IPS-15b (cell line): ENCODE measurements around the gene BLOC1S4.

Source experiments
- H3K27me3 ChIP-seq: one replicate; pipeline ENCODE4 v1.6.1; 2013; ENCODE audit warnings: low read length; ENCODE audit not compliant: control insufficient read depth, insufficient read depth
- H3K36me3 ChIP-seq: one replicate; pipeline ENCODE4 v1.6.1; 2013; ENCODE audit warnings: low read length; ENCODE audit not compliant: control insufficient read depth, insufficient read depth
- H3K4me1 ChIP-seq: one replicate; pipeline ENCODE4 v1.6.1; 2013; ENCODE audit warnings: mild to moderate bottlenecking, low read length; ENCODE audit not compliant: control insufficient read depth, insufficient read depth
- H3K4me3 ChIP-seq: one replicate; pipeline ENCODE4 v1.5.1; 2013; ENCODE audit warnings: low read depth, low read length
- H3K9ac ChIP-seq: one replicate; pipeline ENCODE4 v1.6.1; 2013; ENCODE audit warnings: low read depth, mild to moderate bottlenecking, low read length
- H3K9me3 ChIP-seq: one replicate; pipeline ENCODE4 v1.6.1; 2013; ENCODE audit warnings: mild to moderate bottlenecking, low read length; ENCODE audit not compliant: control insufficient read depth, insufficient read depth

BLOC1S4 gene

DNA sequence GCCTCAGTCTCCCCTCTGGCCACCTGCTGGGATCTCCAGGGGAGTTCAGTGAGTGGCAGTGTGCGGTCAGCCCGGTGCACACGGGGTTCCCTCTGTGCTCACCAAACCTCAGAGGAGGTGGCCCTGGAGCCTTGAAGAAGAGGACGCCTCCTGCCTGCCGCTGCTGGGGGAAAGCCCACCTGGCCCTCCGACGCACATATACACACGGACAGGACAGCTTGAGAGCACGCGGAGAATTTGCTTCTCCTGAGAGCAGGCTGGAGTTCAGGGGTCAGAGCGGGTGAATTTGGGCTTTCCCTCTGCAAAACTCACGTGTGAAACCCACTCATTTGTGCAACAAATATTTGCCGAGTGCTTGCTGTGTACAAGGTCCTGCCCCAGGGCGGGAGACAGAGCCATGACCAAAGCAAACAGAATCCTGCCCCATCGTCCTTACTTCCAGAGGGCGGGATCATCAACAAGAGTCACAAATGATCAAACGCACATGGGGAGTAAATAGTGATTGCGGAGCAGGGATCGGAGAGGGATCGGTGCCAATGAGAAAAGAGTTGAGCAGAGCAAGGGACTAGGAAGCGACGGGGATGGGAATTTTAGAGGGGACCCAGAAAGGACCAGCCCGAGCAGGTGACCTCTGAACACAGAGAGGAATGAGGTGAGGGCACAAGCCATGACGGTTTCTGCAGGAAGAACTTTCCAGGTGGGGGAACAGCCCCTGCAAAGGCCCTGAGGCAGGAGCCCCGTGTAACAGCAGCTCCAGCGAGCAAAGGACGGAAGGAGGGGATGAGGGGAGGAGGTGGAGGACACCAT is 17.6 kb downstream of the BLOC1S4 start:
- no peaks in the 10 kb centered on the region for H3K9me3 ChIP-seq
- H3K36me3 ChIP-seq: no peaks in the 10 kb centered on the region
- H3K9ac ChIP-seq: no peak overlapping the region
- no peak overlapping the region for H3K4me3 ChIP-seq
- no peaks in the 10 kb centered on the region for H3K4me1 ChIP-seq
- H3K27me3 ChIP-seq: no peaks in the 10 kb centered on the region

DNA sequence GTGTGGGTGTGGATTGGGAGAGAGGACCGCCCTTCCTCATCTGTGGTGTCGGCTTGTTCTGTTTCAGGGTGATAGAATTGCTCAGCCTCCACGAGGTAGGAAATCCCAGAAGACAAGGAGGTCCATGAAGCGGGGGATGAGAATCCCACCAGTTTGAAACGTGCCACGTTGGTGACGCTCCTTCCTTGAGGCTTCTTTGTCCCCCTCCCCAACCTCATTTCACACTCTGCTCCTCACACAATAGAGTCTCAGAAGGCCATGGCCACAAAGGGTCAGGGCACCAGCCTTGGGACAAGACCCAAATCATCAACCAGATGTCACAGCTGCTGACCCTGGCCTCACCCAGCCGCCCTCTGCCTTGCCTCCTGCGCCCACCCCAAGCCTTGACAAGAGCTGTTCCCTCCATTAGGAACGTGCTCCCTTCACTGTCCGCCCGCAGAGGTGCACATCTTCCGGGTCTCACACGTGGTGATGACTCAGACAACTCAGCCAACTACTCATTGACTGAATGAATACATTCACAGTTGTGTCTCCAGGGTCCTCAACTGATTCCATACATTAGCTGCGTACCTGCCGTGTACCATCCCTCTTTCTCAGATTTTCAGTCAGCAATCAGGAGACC is 18.3 kb downstream of the BLOC1S4 start:
- H3K4me1 ChIP-seq: no peaks in the 10 kb centered on the region
- no peaks in the 10 kb centered on the region for H3K9me3 ChIP-seq
- H3K27me3 ChIP-seq: no peaks in the 10 kb centered on the region
- H3K36me3 ChIP-seq: no peaks in the 10 kb centered on the region
- no peak overlapping the region for H3K4me3 ChIP-seq
- no peak overlapping the region for H3K9ac ChIP-seq

DNA sequence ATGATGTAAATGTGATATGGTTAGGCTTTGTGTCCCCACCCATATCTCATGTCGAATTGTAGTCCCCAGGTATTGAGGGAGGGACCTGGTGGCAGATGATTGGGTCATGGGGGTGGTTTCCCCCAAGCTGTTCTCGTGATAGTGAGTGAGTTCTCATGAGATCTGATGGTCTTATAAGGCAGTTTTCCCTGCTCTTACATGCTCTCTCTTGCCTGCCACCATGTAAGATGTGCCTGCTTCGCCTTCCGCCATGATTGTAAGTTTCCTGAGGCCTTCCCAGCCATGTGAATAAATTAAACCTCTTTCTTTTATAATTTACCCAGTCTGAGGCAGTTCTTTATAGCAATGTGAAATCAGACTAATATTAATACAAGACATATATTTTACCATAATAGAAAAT is 23.9 kb downstream of the BLOC1S4 start:
- Histone ChIP-seq H3K4me3 (no peak overlapping the region), H3K36me3 (no peaks in the 10 kb centered on the region), H3K27me3 (no peaks in the 10 kb centered on the region), H3K9ac (no peak overlapping the region), H3K4me1 (no peaks in the 10 kb centered on the region), H3K9me3 (no peaks in the 10 kb centered on the region)

DNA sequence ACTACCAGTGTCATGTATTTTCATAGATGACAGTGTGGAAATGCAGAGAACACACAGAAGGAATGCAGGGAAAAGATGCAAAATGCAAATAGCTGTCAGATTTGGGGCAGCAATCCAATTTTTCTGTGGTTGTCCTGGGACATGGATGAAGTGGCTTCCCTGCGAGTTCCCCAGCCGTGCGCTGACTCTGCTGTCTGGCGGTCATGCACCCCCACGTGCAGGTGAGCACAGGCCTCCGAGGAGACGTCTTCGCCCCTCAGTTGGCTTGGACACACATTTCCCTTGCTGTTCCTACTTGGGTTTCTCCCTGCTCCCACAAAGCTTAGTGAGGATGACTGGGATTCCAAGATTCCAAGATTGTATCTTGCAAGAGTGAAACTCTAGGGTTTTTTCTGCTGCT is 24.4 kb downstream of the BLOC1S4 start:
- no peaks in the 10 kb centered on the region for H3K36me3 ChIP-seq
- no peak overlapping the region for H3K4me3 ChIP-seq
- no peaks in the 10 kb centered on the region for H3K9me3 ChIP-seq
- H3K9ac ChIP-seq: no peak overlapping the region
- no peaks in the 10 kb centered on the region for H3K4me1 ChIP-seq
- no peaks in the 10 kb centered on the region for H3K27me3 ChIP-seq

DNA sequence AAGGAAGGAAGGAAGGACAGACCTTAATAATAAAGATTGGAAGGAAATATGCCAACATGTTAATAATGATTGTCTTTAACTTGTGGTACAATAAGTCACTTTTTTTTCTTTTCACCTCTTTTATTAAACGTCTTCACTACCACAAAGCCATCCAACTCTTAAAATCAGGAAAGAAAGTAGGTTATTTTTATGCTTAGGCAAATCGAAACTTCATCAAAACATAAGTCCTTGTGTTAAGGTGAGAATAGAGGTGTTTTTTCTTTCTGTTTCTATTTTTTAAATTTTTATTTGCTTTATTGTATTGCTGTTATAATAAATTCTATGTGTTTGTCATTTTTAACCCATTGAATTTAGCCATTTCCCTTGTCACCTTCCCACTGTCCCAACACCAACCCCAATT is 26.5 kb downstream of the BLOC1S4 start:
- no peaks in the 10 kb centered on the region for H3K36me3 ChIP-seq
- no peaks in the 10 kb centered on the region for H3K27me3 ChIP-seq
- H3K4me3 ChIP-seq: no peak overlapping the region
- H3K4me1 ChIP-seq: no peaks in the 10 kb centered on the region
- H3K9me3 ChIP-seq: no peaks in the 10 kb centered on the region
- no peak overlapping the region for H3K9ac ChIP-seq

DNA sequence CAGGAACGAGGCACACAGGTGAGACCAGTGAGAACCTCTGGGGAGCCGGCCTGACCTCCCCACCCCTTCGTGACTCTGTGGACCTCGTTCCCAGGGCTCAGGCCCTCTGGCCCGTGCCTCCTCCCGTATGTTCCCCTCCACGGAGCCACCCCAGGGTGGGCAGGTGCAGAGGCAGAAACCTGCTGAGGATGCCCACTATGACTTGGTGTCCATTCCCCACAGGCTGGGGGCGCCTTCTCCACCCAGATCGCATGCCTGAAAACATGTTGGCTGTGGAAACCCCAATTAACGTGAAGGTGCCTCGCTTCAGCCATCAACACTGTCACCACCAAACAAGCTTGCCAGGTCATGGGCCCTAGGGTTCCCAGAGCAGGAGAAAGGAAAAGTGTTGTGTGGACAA is 27.0 kb downstream of the BLOC1S4 start:
- no peaks in the 10 kb centered on the region for H3K36me3 ChIP-seq
- no peak overlapping the region for H3K4me3 ChIP-seq
- no peaks in the 10 kb centered on the region for H3K4me1 ChIP-seq
- H3K9me3 ChIP-seq: no peaks in the 10 kb centered on the region
- H3K9ac ChIP-seq: no peak overlapping the region
- no peaks in the 10 kb centered on the region for H3K27me3 ChIP-seq

DNA sequence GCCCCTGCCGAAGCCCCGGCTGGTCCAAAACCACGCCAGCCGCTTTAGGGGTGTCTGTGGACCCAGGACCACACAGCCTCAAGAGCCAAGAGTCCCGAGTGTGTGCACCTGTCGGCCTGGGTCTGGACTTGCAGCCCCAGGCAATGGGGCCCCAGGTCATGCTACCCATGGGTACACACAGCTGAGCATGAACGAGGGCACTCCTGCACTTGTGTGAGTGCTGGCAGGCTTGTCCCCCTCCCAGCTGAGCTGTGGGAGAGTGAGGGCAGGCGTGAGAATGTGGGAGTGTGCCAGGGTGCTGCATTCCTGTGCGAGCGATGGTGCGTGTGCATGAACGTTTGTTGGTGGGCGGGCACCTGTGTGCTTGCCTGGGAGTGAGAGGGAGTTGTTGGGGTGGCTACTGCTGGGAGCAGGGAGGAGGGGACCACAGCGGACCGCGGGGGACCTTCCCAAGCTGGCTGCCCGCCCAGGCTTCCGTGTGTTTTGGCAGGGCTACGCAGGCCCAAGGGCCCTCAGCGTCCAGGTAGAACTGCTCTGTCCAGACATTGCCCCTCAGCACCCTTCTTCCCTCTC is 30.8 kb downstream of the BLOC1S4 start:
- peaks cover 2% of the 10 kb centered on the region for H3K36me3 ChIP-seq
- no peak overlapping the region for H3K9ac ChIP-seq
- H3K9me3 ChIP-seq: no peaks in the 10 kb centered on the region
- no peaks in the 10 kb centered on the region for H3K27me3 ChIP-seq
- H3K4me1 ChIP-seq: no peaks in the 10 kb centered on the region
- H3K4me3 ChIP-seq: no peak overlapping the region

DNA sequence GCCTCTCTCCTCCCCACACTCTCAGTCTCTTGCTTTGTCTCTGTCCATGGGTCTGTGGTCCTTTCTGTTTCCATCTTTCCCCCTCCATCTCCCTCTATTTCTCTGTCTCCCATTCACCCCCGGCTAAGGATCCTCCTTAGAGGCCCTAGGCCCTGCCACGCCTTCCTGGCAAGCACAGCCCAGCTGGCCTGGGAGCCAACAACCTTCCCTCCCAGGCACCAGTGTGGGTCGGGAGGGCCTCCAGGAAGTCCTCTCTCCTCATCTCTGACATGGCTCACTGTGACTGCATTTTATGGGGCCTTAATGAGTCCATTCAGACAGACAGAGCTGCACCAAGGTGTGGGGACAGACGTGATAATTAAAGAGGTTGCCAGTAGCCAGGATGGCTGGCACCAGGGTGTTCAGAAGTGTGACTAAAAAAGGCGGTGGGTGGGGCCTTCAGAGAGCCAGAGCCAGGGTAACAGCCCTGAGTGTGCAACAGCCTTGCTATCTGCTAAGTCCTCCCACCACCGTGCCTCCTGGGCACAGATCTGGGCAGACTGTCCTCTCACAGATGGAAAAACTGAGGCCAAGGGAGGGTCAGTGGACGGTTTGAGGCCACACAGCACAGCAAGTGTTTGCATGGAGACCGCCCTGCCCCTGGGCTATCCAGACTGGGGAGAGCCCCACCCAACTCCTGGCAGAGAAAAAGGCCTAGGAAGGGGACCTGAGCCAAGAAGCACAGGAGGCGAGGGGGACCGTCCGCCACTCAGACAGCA is 31.5 kb downstream of the BLOC1S4 start:
- H3K4me3 ChIP-seq: no peak overlapping the region
- H3K9me3 ChIP-seq: no peaks in the 10 kb centered on the region
- peaks cover 2% of the 10 kb centered on the region for H3K36me3 ChIP-seq
- H3K9ac ChIP-seq: no peak overlapping the region
- no peaks in the 10 kb centered on the region for H3K4me1 ChIP-seq
- H3K27me3 ChIP-seq: no peaks in the 10 kb centered on the region

DNA sequence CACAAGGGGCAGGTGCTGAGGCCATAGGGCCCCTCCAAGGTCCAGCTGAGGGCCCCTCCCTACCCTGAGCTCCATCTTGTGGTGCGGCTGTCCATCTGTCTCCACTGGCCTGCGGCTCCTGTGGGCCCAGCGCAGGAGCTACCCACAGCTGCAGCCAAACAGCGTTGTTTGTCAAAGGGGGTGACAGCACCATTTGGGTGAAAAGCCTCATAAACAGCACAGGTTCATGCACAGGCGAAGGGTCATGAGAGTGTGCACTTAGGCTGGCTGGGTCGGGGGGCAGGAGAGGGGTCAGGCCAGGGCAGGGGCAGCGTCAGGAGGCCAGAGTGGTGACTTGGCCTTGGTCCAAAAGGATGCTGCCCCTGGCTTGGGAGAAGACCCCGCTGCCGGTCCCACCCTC is 32.3 kb downstream of the BLOC1S4 start:
- Histone ChIP-seq H3K9ac (no peak overlapping the region), H3K27me3 (no peaks in the 10 kb centered on the region), H3K9me3 (no peaks in the 10 kb centered on the region), H3K4me3 (no peak overlapping the region), H3K4me1 (no peaks in the 10 kb centered on the region), H3K36me3 (peaks cover 2% of the 10 kb centered on the region)

DNA sequence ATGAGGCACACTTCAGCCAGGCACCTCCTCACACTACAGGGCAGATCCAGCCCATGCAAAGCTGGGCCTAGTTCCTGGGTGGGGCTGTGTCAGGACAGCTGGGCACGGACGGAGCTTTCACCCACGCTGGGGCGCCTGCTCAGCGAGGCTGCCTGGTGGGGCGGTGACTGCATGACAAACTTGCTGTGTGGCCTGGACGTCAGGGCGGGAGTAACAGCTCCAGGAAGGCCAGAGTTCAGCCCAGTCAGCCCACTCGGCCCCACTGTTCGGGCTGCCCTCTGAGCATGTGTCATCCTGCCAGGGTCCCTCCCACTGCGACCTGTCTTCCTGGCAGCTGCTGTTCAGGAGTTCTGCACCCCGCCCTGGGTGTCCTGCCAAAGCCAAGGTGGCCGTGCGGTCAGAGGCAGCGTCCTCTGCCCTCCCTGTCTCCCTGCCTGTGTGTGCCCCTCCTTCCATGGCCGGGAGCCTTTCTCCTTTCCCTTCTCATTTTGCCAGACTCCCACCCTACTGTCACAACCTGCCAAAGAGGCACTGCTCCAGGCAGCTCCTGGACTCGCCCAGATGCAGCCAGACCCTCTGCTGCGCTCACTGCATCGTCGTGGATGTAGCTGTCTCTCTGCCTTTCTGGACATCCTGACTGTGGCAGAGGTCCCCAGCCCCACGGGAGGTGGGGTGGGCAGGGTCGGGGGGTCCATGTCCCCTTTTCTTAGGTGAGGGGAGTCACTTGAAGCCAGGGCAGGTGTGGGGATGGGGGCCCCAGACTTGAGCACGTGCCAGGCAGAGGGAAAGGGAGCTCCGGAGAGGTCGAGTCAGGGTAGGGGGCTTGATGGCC is 33.6 kb downstream of the BLOC1S4 start:
- Histone ChIP-seq H3K27me3 (no peaks in the 10 kb centered on the region), H3K4me3 (no peak overlapping the region), H3K9ac (no peak overlapping the region), H3K9me3 (no peaks in the 10 kb centered on the region), H3K4me1 (no peaks in the 10 kb centered on the region), H3K36me3 (peaks cover 2% of the 10 kb centered on the region)
